Skeletal muscle tissue (tissue), 4 donors: ENCODE measurements around the gene PALM. TPM values are rescaled to one million over a fixed set of nuclear protein-coding genes. Genes with fewer than 3 reads are reported as not detected.
"Not testable (repeated sequence)": the region's sequence is repeated elsewhere in the genome, so short reads cannot be mapped to it uniquely, and the experiment has no call there.

Source experiments
- H3K27ac ChIP-seq: one replicate; pipeline ENCODE4 v1.7.0; 2013; ENCODE audit warnings: mild to moderate bottlenecking, low read depth, low read length, inconsistent platforms
- H3K27me3 ChIP-seq, 3 donors: one replicate each; pipeline ENCODE4 v1.7.0; 2013; ENCODE audit warnings: low read length in 3 of 3; ENCODE audit not compliant: control insufficient read depth in 3 of 3, insufficient read depth in 3 of 3
- H3K36me3 ChIP-seq, 3 donors: one replicate each; pipeline ENCODE4 v1.7.0; 2013; ENCODE audit warnings: low read length in 3 of 3; ENCODE audit not compliant: control insufficient read depth in 3 of 3, insufficient read depth in 3 of 3
- H3K4me1 ChIP-seq, 3 donors: one replicate each; pipeline ENCODE4 v1.7.0; 2013; ENCODE audit warnings: low read length in 3 of 3, mild to moderate bottlenecking in 3 of 3; ENCODE audit not compliant: control insufficient read depth in 3 of 3, insufficient read depth in 3 of 3
- H3K4me3 ChIP-seq, 3 donors: one replicate each; pipeline ENCODE4 v1.7.0; 2013; ENCODE audit warnings: low read length in 3 of 3
- H3K9ac ChIP-seq, 3 donors: one replicate each; pipeline ENCODE4 v1.7.0; 2013; ENCODE audit warnings: low read length in 3 of 3, mild to moderate bottlenecking in 3 of 3, moderate library complexity in 2 of 3, low read depth in 1 of 3
- H3K9me3 ChIP-seq, 3 donors: one replicate each; pipeline ENCODE4 v1.7.0; 2013; ENCODE audit warnings: low read length in 3 of 3; ENCODE audit not compliant: control insufficient read depth in 3 of 3
- total RNA-seq: library from RNA; depleted of rRNA; stranded (reverse); fragments of >200 nt; gene quantifications from one replicate; pipeline ENCODE4 v1.2.3, GENCODE V29; 2014
- donor health status: Osteomylitis.

PALM gene
- total RNA-seq, 1 donor from 2014 or later: 13.0 TPM

DNA sequence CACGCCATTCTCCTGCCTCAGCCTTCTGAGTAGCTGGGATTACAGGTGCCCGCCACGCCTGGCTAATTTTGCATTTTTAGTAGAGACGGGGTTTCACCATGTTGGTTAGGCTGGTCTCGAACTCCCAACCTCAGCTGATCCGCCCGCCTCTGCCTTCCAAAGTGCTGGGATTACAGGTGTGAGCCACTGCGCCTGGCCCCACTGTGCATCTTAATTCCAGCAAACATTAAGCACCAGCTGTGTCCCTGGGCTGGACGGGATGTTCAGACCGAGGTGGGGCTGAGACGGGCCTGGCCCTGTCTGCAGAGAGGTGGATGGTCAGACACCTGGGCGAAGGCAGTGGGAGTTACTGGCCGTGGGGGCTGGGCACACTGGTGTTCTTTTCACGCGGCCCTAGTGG, 20.8 kb downstream of the PALM start:
- H3K36me3 ChIP-seq, H3K4me3 ChIP-seq, H3K9me3 ChIP-seq, H3K27ac ChIP-seq, H3K9ac ChIP-seq: not testable (repeated sequence)
- Histone ChIP-seq H3K27me3 (peaks cover 2 to 12% (median 11%) of the 10 kb centered on the region in 3 donors), H3K4me1 (peaks cover 4 to 12% (median 10%) of the 10 kb centered on the region in 3 donors)

DNA sequence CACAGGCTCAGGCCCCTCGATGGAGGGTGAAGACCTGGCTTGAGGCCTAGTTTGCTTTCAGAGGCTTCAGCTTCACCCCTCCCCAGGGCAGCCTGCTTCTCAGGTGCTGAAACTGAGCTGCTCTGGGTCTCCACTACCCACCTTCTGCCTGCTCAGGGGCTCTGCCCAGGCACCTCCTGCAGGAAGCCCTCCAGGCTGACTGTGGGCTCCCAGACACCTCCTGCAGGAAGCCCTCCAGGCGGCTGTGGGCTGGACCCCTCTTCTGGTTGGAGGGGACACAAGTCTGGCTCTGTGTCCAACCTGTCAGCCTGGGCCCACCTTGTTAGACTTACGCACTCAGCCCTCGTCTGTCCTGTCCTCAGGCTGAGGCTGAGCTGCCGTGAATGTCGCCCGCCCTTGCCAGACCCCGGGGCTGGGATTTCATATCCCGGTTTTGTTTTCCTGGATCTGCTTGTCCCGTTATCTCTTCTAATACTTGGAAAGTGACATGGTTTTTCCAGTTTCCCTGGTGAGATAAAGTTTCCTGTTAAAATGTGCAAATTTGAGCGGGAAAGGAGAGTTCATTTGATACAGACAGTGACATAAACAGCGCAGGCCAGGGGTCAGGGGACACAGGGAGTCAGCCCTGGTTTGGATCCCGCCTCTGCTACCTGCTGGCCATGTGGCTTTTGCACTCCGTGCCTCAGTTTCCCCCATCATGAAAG, 21.4 kb downstream of the PALM start:
- no peak overlapping the region for H3K27ac ChIP-seq
- no peak overlapping the region for H3K4me3 ChIP-seq
- H3K9me3 ChIP-seq: no peaks in the 10 kb centered on the region
- H3K27me3 ChIP-seq: peaks cover 2 to 12% (median 11%) of the 10 kb centered on the region in 3 donors
- no peak overlapping the region for H3K9ac ChIP-seq
- H3K36me3 ChIP-seq: peaks cover 0 to 3% (median 0%) of the 10 kb centered on the region in 3 donors
- H3K4me1 ChIP-seq: peaks cover 4 to 12% (median 10%) of the 10 kb centered on the region in 3 donors

DNA sequence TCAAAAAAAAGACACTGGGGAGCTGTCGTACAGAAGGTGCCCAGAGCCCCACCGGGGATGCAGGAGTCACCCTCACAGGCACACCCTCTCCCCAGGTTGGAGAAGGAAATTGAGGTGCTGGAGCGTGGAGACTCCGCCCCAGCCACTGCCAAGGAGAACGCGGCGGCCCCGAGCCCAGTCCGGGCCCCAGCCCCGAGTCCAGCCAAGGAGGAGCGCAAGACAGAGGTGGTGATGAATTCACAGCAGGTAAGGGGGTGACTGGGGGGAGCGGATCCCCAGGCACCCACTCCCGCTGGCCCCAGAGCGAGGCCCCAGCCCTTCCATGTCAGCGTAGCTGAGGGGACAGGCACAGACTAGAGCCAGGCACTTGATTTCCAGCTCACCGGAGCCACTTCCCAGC, 22.3 kb downstream of the PALM start:
- peaks cover 2 to 8% (median 6%) of the 10 kb centered on the region in 3 donors for H3K27me3 ChIP-seq
- no peak overlapping the region for H3K4me3 ChIP-seq
- H3K36me3 ChIP-seq: peaks cover 0 to 3% (median 0%) of the 10 kb centered on the region in 3 donors
- no peak overlapping the region for H3K27ac ChIP-seq
- peaks cover 4 to 12% (median 10%) of the 10 kb centered on the region in 3 donors for H3K4me1 ChIP-seq
- no peaks in the 10 kb centered on the region for H3K9me3 ChIP-seq
- H3K9ac ChIP-seq: no peak overlapping the region

DNA sequence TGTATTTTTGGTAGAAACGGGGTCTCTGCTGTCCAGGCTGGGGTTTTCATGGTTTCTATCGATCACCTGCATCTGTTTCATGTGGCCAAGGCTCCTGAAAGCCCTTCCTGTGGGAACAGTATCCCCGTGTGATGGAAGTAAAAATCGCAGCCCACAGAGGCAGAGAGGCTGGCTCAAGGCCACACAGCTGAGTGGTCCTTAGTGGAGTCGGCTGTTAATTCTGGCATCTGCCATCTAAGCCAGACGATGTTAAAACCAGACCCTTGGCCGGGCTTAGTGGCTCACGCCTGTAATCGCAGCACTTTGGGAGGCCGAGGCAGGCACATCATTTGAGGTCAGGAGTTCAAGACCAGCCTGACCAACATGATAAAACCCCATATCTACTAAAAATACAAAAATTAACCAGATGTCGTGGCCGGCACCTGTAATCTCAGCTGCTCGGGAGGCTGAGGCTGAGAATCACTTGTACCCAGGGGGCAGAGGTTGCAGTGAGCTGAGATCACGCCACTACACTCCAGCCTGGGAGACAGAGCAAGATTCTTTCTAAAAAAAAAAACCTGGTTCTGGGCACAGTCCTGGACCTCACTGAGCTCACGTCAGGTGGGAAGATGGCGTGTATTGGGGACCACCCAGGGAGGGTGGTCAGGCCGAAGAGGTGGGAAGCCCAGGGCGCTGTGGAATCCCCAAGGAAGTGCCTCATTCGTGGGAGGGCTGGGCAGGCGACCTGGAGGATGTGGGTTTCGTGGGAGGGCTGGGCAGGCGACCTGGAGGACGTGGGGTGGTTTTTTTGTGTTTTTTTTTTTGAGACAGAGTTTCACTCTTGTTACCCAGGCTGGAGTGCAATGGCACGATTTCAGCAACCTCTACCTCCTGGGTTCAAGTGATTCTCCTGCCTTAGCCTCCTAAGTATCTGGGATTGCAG, 23.7 kb downstream of the PALM start:
- peaks cover 1 to 9% (median 8%) of the 10 kb centered on the region in 3 donors for H3K4me1 ChIP-seq
- H3K4me3 ChIP-seq: no peak overlapping the region
- H3K27me3 ChIP-seq: peaks cover 5 to 6% (median 5%) of the 10 kb centered on the region in 3 donors
- H3K36me3 ChIP-seq: peaks cover 0 to 2% (median 0%) of the 10 kb centered on the region in 3 donors
- H3K27ac ChIP-seq: no peak overlapping the region
- no peaks in the 10 kb centered on the region for H3K9me3 ChIP-seq
- H3K9ac ChIP-seq: no peak overlapping the region

DNA sequence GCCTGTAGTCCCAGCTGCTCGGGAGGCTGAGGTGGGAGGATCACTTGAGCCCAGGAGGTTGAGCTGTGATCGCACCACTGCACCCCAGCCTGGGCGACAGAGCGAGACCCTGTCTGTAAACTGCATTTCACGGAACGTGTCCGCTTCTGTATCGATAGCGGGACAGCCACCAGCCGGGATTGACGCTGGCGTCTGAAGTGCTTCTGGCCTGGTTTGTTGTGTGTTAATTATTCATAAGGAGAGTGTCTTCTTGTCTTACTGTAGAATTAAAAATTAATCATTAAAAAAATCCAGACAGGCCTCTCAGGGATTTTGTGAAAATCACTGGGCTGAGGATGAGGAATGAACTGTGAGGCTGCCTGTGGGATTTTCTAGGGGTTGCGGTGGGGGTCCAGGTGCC, 26.0 kb downstream of the PALM start:
- Histone ChIP-seq H3K36me3 (peaks cover 0 to 2% (median 0%) of the 10 kb centered on the region in 3 donors), H3K27me3 (peaks cover 0 to 9% (median 3%) of the 10 kb centered on the region in 3 donors), H3K9me3 (no peaks in the 10 kb centered on the region), H3K27ac (no peak overlapping the region), H3K9ac (no peak overlapping the region), H3K4me3 (no peak overlapping the region), H3K4me1 (no peaks in the 10 kb centered on the region)

DNA sequence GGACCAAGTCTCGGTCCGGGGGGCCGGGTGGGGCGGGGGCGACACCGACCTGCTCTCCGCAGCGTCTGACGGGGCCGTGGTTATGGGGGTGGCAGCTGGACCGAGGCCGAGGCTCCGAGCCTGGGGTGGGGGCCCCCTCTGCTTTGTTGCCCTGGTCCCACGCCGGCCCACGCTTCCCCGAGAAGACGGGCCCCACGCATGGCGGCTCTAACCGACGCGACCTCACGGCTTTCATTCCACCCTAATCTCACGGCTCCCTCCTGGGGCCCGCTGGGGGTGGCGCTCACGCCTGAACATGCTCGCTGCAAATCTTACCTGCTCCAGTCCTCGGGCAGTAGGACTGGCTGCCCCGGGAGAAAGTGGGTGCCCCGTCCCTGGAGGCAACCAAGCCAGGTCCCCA, 27.4 kb downstream of the PALM start:
- no peak overlapping the region for H3K4me3 ChIP-seq
- no peak overlapping the region for H3K9ac ChIP-seq
- H3K9me3 ChIP-seq: no peaks in the 10 kb centered on the region
- peaks cover 5 to 13% (median 11%) of the 10 kb centered on the region in 3 donors for H3K27me3 ChIP-seq
- H3K4me1 ChIP-seq: no peaks in the 10 kb centered on the region
- H3K27ac ChIP-seq: no peak overlapping the region
- peaks cover 0 to 2% (median 2%) of the 10 kb centered on the region in 3 donors for H3K36me3 ChIP-seq

DNA sequence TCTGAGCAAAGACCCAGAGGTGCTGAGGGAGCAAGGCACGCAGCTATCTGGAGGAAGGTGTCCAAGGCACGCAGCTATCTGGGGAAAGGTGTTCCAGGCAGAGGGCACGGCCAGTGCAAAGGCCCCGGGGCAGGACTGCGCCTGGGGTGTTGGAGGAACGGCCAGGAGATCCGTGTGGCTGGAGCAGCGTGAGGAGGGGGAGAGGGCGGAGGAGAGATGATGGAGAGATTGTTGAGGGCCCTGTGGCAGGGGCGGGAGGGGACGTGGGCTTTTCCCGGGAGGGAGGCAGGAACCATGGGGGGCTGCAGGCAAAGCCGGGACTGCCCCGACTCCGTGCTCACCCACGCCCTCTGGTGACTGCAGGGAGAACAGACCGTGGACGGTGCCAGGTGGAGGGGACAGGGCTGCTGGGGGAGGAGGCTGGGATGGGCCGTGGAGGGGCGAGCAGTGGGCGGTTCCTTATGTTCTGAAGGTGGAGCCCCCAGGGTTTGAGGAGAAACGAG, 28.9 kb downstream of the PALM start:
- H3K4me1 ChIP-seq: no peaks in the 10 kb centered on the region
- no peak overlapping the region for H3K9ac ChIP-seq
- H3K4me3 ChIP-seq: no peak overlapping the region
- H3K9me3 ChIP-seq: no peaks in the 10 kb centered on the region
- H3K27me3 ChIP-seq: peaks cover 10 to 13% (median 11%) of the 10 kb centered on the region in 3 donors
- H3K27ac ChIP-seq: no peak overlapping the region
- H3K36me3 ChIP-seq: peaks cover 0 to 2% (median 0%) of the 10 kb centered on the region in 3 donors

DNA sequence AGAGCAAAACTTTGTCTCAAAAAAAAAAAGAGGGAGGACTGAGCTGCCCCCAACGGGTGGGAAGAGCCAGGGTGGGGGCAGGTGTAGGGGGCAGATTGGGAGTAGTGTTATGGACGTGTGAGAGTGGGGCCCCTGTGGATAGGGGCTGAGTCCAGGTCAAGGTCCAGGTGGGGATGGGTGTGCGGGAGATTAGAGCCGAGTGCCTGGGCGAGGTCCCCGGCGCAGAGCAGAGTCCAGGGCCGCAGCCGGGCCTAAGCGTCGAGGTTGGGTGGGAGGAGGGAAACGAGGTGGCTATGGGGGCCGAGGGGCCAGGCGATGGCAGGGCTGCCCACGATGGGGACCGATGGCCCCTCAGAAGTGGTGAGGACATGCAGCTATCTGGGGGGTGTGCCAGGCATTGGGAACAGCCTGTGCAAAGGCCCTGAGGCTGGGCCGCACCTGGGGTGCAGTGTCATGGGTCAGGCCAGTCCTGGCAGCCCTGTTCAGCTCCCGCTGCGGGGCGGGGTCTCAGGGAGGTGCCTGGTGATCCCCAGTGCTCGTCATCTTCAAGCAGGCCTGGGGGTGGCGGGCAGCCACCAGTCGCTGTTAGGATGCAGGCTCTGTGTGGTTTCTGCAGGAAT, 29.9 kb downstream of the PALM start:
- H3K36me3 ChIP-seq: peaks cover 0 to 2% (median 0%) of the 10 kb centered on the region in 3 donors
- H3K27ac ChIP-seq: no peak overlapping the region
- peaks cover 10 to 15% (median 13%) of the 10 kb centered on the region in 3 donors for H3K27me3 ChIP-seq
- no peaks in the 10 kb centered on the region for H3K4me1 ChIP-seq
- no peak overlapping the region for H3K9ac ChIP-seq
- H3K4me3 ChIP-seq: no peak overlapping the region
- H3K9me3 ChIP-seq: no peaks in the 10 kb centered on the region

DNA sequence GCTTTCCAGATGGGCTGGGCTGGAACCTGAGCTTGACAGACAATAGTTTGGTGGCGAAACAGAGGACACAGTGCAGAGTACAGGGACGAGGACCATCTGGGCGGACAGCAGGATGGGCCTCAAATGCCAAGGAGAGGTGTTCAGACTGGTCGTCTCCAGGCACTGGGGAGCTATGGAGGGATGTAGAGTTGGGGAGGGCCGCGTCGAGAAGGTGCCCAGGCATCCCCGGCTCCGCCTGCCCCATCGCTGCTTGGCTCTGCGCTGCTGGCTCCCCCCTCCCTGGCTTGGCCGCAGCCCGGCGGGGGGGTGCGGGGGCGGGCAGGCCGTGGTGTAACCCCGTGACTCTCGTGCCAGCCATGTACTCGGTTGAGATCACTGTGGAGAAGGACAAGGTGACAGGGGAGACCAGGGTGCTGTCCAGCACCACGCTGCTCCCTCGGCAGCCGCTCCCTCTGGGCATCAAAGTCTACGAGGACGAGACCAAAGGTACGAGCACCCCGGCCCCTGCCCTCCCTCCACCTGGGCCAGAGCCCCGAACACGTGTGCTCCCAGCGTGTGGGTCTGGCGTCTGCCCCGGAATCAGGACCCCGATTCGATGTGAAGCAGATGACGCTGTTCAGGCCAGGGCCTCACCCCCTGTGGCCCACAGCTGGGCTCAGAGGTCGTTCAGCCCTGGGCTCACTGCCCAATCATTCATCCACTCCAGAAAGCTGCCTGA, 31.4 kb downstream of the PALM start:
- Histone ChIP-seq H3K27ac (no peak overlapping the region), H3K36me3 (peaks cover 0 to 2% (median 0%) of the 10 kb centered on the region in 3 donors), H3K4me3 (no peak overlapping the region)

More for the DNA sequence above, 31.4 kb downstream of the PALM start:
- H3K9me3 ChIP-seq: no peaks in the 10 kb centered on the region
- no peak overlapping the region for H3K9ac ChIP-seq
- H3K4me1 ChIP-seq: no peaks in the 10 kb centered on the region
- H3K27me3 ChIP-seq: peaks cover 10 to 15% (median 13%) of the 10 kb centered on the region in 3 donors
